H9 (cell line): Measurements from ENCODE around the gene PGAP6. TPM values are rescaled to one million over a fixed set of nuclear protein-coding genes. Genes with fewer than 3 reads are reported as not detected.

Experiments used
- DNase-seq: peaks from one replicate; pipeline ENCODE4 v3.0.0-alpha.2; 2017
- H2AFZ ChIP-seq: one replicate; pipeline ENCODE4 v1.6.1; 2013; ENCODE audit warnings: mild to moderate bottlenecking, low read length, control low read depth, moderate library complexity
- H2AK5ac ChIP-seq: 2 replicates; pipeline ENCODE4 v1.6.1; 2013; ENCODE audit warnings: low read length, control low read depth, mixed read lengths; ENCODE audit not compliant: insufficient read length
- H2BK120ac ChIP-seq: one replicate; pipeline ENCODE4 v1.6.1; 2013; ENCODE audit warnings: low read depth, mild to moderate bottlenecking, low read length, control low read depth, inconsistent platforms; ENCODE audit not compliant: poor library complexity, severe bottlenecking
- H2BK12ac ChIP-seq: 2 replicates; pipeline ENCODE4 v1.6.1; 2013; ENCODE audit warnings: low read length, control low read depth, mixed read lengths, low read depth; ENCODE audit not compliant: insufficient read length
- H2BK15ac ChIP-seq: 2 replicates; pipeline ENCODE4 v1.6.1; 2013; ENCODE audit warnings: low read depth, low read length, control low read depth
- H2BK20ac ChIP-seq: one replicate; pipeline ENCODE4 v1.6.1; 2013; ENCODE audit warnings: low read depth, mild to moderate bottlenecking, low read length, control low read depth, inconsistent platforms; ENCODE audit not compliant: poor library complexity, severe bottlenecking
- H2BK5ac ChIP-seq: 2 replicates; pipeline ENCODE4 v1.6.1; 2013; ENCODE audit warnings: low read length, control low read depth, mixed read lengths; ENCODE audit not compliant: insufficient read length
- H3K14ac ChIP-seq: 2 replicates; pipeline ENCODE4 v1.6.1; 2013; ENCODE audit warnings: low read length, control low read depth; ENCODE audit not compliant: insufficient read depth
- H3K18ac ChIP-seq: 2 replicates; pipeline ENCODE4 v1.6.1; 2013; ENCODE audit warnings: low read depth, mild to moderate bottlenecking, mixed read lengths, low read length, control low read depth; ENCODE audit not compliant: insufficient read length
- H3K23ac ChIP-seq: 2 replicates; pipeline ENCODE4 v1.6.1; 2013; ENCODE audit warnings: low read length, control low read depth, mixed read lengths, low read depth; ENCODE audit not compliant: insufficient read length
- H3K23me2 ChIP-seq: 2 replicates; pipeline ENCODE4 v1.6.1; 2013; ENCODE audit warnings: low read depth, mild to moderate bottlenecking, mixed read lengths, low read length, control low read depth; ENCODE audit not compliant: insufficient read length, poor library complexity, severe bottlenecking
- H3K27ac ChIP-seq: 2 replicates; pipeline ENCODE4 v1.5.1; 2013; ENCODE audit warnings: low read length, control low read depth, mixed read lengths, low read depth; ENCODE audit not compliant: insufficient read length
- H3K27me3 ChIP-seq: 2 replicates; pipeline ENCODE4 v1.6.1; 2013; ENCODE audit warnings: low read length, control low read depth, inconsistent platforms; ENCODE audit not compliant: insufficient read depth
- H3K4ac ChIP-seq: 2 replicates; pipeline ENCODE4 v1.6.1; 2013; ENCODE audit warnings: low read depth, mild to moderate bottlenecking, control low read depth, inconsistent platforms, low read length, moderate library complexity
- H3K4me1 ChIP-seq: 2 replicates; pipeline ENCODE4 v1.6.1; 2013; ENCODE audit warnings: low read length, control low read depth, inconsistent platforms; ENCODE audit not compliant: insufficient read depth
- H3K4me2 ChIP-seq: 2 replicates; pipeline ENCODE4 v1.6.1; 2013; ENCODE audit warnings: low read length, control low read depth, mixed read lengths; ENCODE audit not compliant: insufficient read length, insufficient read depth
- H3K56ac ChIP-seq: 2 replicates; pipeline ENCODE4 v1.6.1; 2013; ENCODE audit warnings: low read depth, mild to moderate bottlenecking, mixed read lengths, low read length, control low read depth; ENCODE audit not compliant: insufficient read length
- H3K79me1 ChIP-seq: 2 replicates; pipeline ENCODE4 v1.6.1; 2013; ENCODE audit warnings: low read depth, mild to moderate bottlenecking, moderate library complexity, low read length, control low read depth, inconsistent platforms; ENCODE audit not compliant: insufficient read depth, poor library complexity, severe bottlenecking
- H3K79me2 ChIP-seq: 2 replicates; pipeline ENCODE4 v1.6.1; 2013; ENCODE audit warnings: low read length, control low read depth, inconsistent platforms; ENCODE audit not compliant: insufficient read depth
- H3K9ac ChIP-seq: 2 replicates; pipeline ENCODE4 v1.6.1; 2013; ENCODE audit warnings: low read length, control low read depth, mixed read lengths; ENCODE audit not compliant: insufficient read length; ENCODE audit errors: extremely low read depth
- H3K9me3 ChIP-seq: one replicate; pipeline ENCODE4 v1.6.1; 2013; ENCODE audit warnings: low read depth, low read length, inconsistent platforms; ENCODE audit not compliant: control insufficient read depth
- H3T11ph ChIP-seq: one replicate; pipeline ENCODE4 v1.6.1; 2013; ENCODE audit warnings: mild to moderate bottlenecking, low read length, control low read depth, inconsistent platforms
- H4K20me1 ChIP-seq: one replicate; pipeline ENCODE4 v1.6.1; 2013; ENCODE audit not compliant: control insufficient read depth, insufficient read length, insufficient read depth
- H4K5ac ChIP-seq: 2 replicates; pipeline ENCODE4 v1.6.1; 2013; ENCODE audit warnings: low read depth, mild to moderate bottlenecking, mixed read lengths, low read length, control low read depth; ENCODE audit not compliant: insufficient read length
- H4K8ac ChIP-seq: replicated peaks from 2 replicates; pipeline ENCODE4 v1.6.1; 2013; ENCODE audit warnings: low read length, control low read depth, mixed read lengths, low read depth; ENCODE audit not compliant: insufficient read length
- H4K91ac ChIP-seq: 2 replicates; pipeline ENCODE4 v1.6.1; 2013; ENCODE audit warnings: low read depth, mild to moderate bottlenecking, moderate library complexity, mixed read lengths, low read length, control low read depth; ENCODE audit not compliant: insufficient read length
- H3K27ac Mint-ChIP-seq, 3 experiments: 2 replicates in 2 of 3; 3 replicates in 1 of 3; pipeline ENCODE4 v1.8.0; 2020 to 2021; ENCODE audit warnings: mixed read lengths in 3 of 3, mild to moderate bottlenecking in 1 of 3, moderate library complexity in 1 of 3
- H3K27me3 Mint-ChIP-seq: 2 replicates; pipeline ENCODE4 v1.8.0; 2021; ENCODE audit warnings: low read depth, mild to moderate bottlenecking, moderate library complexity, mixed read lengths
- H3K36me3 Mint-ChIP-seq, 3 experiments: 2 replicates in 2 of 3; 3 replicates in 1 of 3; pipeline ENCODE4 v1.8.0; 2020 to 2021; ENCODE audit warnings: low read depth in 3 of 3, mixed read lengths in 3 of 3; ENCODE audit not compliant: insufficient read depth in 1 of 3
- H3K4me1 Mint-ChIP-seq, 2 experiments: 2 replicates each; pipeline ENCODE4 v1.8.0; 2020; ENCODE audit warnings: mixed read lengths in 2 of 2
- H3K4me3 Mint-ChIP-seq, 2 experiments: 2 replicates in 1 of 2; 3 replicates in 1 of 2; pipeline ENCODE4 v1.8.0; 2020 to 2021; ENCODE audit warnings: mild to moderate bottlenecking in 2 of 2, mixed read lengths in 2 of 2, moderate library complexity in 1 of 2
- H3K9me3 Mint-ChIP-seq, 2 experiments: 2 replicates in 1 of 2; 3 replicates in 1 of 2; pipeline ENCODE4 v1.8.0; 2020; ENCODE audit warnings: mild to moderate bottlenecking in 2 of 2, mixed read lengths in 2 of 2, moderate library complexity in 1 of 2
- WGBS: extraction: QIAGEN DNeasy Blood & Tissue Kit; methylation state at CpG from one replicate; pipeline ENCODE4 v1.1.7; 2013; ENCODE audit warnings: missing lambda C conversion rate, low lambda C conversion rate, mixed read lengths; ENCODE audit not compliant: insufficient read length; ENCODE audit errors: extremely low coverage; 5-methylcytosine and 5-hydroxymethylcytosine counted together
- total RNA-seq: library from RNA; stranded (reverse); gene quantifications from 2 replicates; pipeline ENCODE4 v1.2.1, GENCODE V29; 2021
- TF ChIP-seq, protein P1 (sequence below): fragments of 200-600 bp; sonication (generic); conservative IDR thresholded peaks from 3 replicates; pipeline ENCODE4 v1.8.0; 2021; ENCODE audit warnings: antibody characterized with exemption, mild to moderate bottlenecking

Gene PGAP6
- total RNA-seq, 1 experiment from 2014 or later: 111 TPM

DNA sequence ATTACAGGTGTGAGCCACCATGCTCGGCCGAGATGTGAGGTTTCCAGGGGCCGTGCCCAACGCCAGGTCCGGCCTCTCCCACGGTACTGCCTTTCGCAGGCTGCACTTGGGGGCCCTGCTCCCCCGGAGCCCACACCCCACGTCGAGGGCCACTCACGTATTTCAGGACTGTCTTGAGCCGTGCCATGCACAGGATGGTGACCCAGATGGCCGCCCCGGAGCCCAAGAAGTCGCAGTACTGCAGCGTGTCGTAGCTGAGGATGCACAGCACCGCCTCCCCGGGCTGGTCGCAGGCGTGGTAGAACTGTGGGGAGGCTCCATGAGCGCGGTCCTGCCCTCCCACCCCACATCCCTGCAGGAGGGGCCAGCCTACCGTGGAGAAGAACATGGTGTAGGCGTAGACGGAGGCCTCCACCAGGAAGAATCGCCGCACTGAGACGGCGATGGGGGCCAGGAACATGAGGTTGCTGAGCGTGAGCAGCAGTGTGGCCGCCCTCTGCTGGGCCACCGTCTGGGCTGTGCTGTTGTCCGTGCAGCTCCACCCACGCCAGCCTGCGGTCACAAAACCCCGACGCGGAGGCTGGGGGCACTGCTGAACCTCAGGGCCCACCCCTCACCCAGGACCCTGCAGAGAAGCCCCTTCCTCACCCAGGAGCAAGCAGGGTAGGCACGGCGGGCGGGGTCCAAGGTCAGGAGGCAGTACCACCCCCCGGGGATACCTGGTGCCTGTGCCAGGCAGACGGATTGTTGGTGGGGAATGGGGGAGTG, 7.7 kb downstream of the PGAP6 start:
- H2AK5ac ChIP-seq: no peak overlapping the region
- H3K27ac ChIP-seq: no peak overlapping the region
- no peak overlapping the region for H3K4me2 ChIP-seq
- H3K79me1 ChIP-seq: no peaks in the 10 kb centered on the region
- TF ChIP-seq, protein P1, sequence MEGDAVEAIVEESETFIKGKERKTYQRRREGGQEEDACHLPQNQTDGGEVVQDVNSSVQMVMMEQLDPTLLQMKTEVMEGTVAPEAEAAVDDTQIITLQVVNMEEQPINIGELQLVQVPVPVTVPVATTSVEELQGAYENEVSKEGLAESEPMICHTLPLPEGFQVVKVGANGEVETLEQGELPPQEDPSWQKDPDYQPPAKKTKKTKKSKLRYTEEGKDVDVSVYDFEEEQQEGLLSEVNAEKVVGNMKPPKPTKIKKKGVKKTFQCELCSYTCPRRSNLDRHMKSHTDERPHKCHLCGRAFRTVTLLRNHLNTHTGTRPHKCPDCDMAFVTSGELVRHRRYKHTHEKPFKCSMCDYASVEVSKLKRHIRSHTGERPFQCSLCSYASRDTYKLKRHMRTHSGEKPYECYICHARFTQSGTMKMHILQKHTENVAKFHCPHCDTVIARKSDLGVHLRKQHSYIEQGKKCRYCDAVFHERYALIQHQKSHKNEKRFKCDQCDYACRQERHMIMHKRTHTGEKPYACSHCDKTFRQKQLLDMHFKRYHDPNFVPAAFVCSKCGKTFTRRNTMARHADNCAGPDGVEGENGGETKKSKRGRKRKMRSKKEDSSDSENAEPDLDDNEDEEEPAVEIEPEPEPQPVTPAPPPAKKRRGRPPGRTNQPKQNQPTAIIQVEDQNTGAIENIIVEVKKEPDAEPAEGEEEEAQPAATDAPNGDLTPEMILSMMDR: no peak
- H2BK12ac ChIP-seq: no peak overlapping the region
- H2AFZ ChIP-seq: no peak overlapping the region
- DNase-seq: no peak
- no peaks in the 10 kb centered on the region for H3K27me3 ChIP-seq
- H4K8ac ChIP-seq: no peak overlapping the region
- H3K4me3 Mint-ChIP-seq: no peak overlapping the region
- no peaks in the 10 kb centered on the region for H4K20me1 ChIP-seq
- H3T11ph ChIP-seq: no peak overlapping the region
- no CpG with 5 or more reads among the region's 44 CpGs for WGBS
- no peak overlapping the region for H3K18ac ChIP-seq
- H3K27me3 Mint-ChIP-seq: no peaks in the 10 kb centered on the region; the same call in 1 of the 2 replicates
- H3K79me2 ChIP-seq: no peaks in the 10 kb centered on the region; the same call in 1 of the 2 replicates
- no peaks in the 10 kb centered on the region for H3K4me1 ChIP-seq
- H3K4me1 Mint-ChIP-seq: peaks cover 11 to 20% of the 10 kb centered on the region in 2 experiments
- H4K5ac ChIP-seq: no peak overlapping the region
- H3K23ac ChIP-seq: no peak overlapping the region
- peaks cover 5 to 50% (median 27%) of the 10 kb centered on the region in 3 experiments for H3K36me3 Mint-ChIP-seq
- H4K91ac ChIP-seq: no peak overlapping the region
- no peaks in the 10 kb centered on the region for H3K9me3 ChIP-seq
- H2BK5ac ChIP-seq: no peak overlapping the region
- no peak overlapping the region for H3K56ac ChIP-seq
- H2BK15ac ChIP-seq: no peak overlapping the region
- H3K14ac ChIP-seq: no peak overlapping the region
- H2BK20ac ChIP-seq: no peak overlapping the region
- H3K9ac ChIP-seq: no peak overlapping the region
- no peak overlapping the region for H3K27ac Mint-ChIP-seq
- no peak overlapping the region for H2BK120ac ChIP-seq
- H3K4ac ChIP-seq: no peak overlapping the region
- no peaks in the 10 kb centered on the region for H3K9me3 Mint-ChIP-seq
- H3K23me2 ChIP-seq: no peaks in the 10 kb centered on the region
